ENCODE measurements around the gene LCN10. TPM values are rescaled to one million over a fixed set of nuclear protein-coding genes. Genes with fewer than 3 reads are reported as not detected.
"Not testable (repeated sequence)": the region's sequence is repeated elsewhere in the genome, so short reads cannot be mapped to it uniquely, and the experiment has no call there.

The LCN10 gene
- total RNA-seq, 4 donors from 2014 or later: 0.61 to 5.7 (median 1.7) TPM; not detected in 1

- TF ChIP-seq, protein P1, sequence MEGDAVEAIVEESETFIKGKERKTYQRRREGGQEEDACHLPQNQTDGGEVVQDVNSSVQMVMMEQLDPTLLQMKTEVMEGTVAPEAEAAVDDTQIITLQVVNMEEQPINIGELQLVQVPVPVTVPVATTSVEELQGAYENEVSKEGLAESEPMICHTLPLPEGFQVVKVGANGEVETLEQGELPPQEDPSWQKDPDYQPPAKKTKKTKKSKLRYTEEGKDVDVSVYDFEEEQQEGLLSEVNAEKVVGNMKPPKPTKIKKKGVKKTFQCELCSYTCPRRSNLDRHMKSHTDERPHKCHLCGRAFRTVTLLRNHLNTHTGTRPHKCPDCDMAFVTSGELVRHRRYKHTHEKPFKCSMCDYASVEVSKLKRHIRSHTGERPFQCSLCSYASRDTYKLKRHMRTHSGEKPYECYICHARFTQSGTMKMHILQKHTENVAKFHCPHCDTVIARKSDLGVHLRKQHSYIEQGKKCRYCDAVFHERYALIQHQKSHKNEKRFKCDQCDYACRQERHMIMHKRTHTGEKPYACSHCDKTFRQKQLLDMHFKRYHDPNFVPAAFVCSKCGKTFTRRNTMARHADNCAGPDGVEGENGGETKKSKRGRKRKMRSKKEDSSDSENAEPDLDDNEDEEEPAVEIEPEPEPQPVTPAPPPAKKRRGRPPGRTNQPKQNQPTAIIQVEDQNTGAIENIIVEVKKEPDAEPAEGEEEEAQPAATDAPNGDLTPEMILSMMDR (IDR thresholded peaks at IDR 0.05): no peak
- TF ChIP-seq POLR2A (IDR thresholded peaks at IDR 0.05): no peak
- no peak within 1 kb of the TSS for H3K4me3 ChIP-seq (ENCODE audit: low read depth, poor library complexity, severe bottlenecking)
- DNase-seq (ENCODE audit: low spot score in 2 of 2): no peak
- intact Hi-C loops (cut with DNase I; ENCODE audit: low total_unique reads): no loop called here
- WGBS, 2 donors: 2% methylated on average over 45 to 53 of the region's 119 CpGs
Measured at GRCh38 chr9:136711751-136712689, 30.7 kb downstream of the LCN10 start, which contains the start of gene DIPK1B. DIPK1B (plus strand) TSS chr9:136712572; CDS start chr9:136712666, 94 bp downstream.

GRCh38 chr9:136711219-136711648 is 31.5 kb downstream of the LCN10 start:
- DNase-seq (ENCODE audit: low spot score in 2 of 2); intact Hi-C loops (cut with DNase I; ENCODE audit: low total_unique reads); H3K4me3 ChIP-seq (ENCODE audit: low read depth, poor library complexity, severe bottlenecking): not testable (repeated sequence)
- WGBS, 2 donors: 21 to 23% methylated on average over 4 of the region's 4 CpGs

DNA sequence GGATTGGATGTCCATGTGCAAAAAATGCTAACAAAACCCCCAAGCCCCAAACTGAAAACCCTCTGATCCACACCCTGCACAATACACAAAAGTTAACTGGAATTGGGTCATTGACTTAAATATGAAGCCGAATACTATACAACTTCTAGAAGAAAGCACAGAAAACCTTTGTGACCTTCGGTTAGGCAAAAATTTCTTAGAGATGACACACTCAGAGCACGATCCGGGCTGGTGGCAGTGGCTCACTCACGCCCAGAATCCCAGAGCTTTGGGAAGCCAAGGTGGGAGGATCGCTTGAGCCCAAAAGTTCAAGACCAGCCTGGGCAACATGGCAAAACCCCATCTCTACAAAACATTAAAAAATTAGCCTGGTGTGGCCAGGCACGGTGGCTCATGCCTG is 32.2 kb downstream of the LCN10 start:
- 79 to 84% methylated on average over 7 of the region's 7 CpGs for WGBS, 2 donors
- DNase-seq (ENCODE audit: low spot score in 2 of 2): no peak
- H3K4me3 ChIP-seq (ENCODE audit: low read depth, poor library complexity, severe bottlenecking): no peak overlapping the region
- intact Hi-C loops (cut with DNase I; ENCODE audit: low total_unique reads): no loop called here
- TF ChIP-seq, protein P1 (IDR thresholded peaks at IDR 0.05): no peak
- TF ChIP-seq POLR2A (IDR thresholded peaks at IDR 0.05): no peak

DNA sequence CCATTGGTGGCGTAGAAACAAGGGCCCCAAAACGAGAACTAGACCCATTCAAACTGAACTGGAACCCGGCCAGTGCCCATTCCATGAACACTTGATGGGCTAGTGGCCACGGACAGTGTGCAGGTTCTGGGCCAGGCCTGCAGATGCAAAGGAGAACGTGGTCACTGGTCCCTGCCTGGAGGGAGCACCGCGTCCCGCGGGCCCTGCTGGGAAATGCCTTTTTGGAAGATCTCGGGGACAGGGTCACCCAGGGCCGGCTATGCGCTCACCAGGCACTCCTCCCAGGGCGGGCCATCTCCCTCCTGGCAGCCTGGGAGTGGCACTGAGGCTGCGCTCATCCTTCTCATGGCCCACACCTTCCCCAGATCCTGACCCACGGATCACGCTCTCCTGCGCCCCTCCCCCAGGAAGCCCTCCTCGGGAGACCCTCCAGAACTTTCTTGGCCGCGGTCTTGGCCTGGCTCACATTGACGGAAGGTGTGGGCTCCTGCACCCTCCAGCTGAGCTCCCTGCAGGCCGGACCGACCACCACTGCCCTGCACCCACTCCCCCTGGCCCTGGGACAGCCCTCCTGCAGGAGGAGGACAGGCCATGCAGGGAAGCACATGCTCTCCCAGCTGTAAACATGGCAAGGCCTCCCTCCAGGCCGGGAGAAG is 33.2 kb downstream of the LCN10 start:
- H3K4me3 ChIP-seq (ENCODE audit: low read depth, poor library complexity, severe bottlenecking): no peak overlapping the region
- TF ChIP-seq, protein P1 (IDR thresholded peaks at IDR 0.05): no peak
- TF ChIP-seq POLR2A (IDR thresholded peaks at IDR 0.05): no peak
- intact Hi-C loops (cut with DNase I; ENCODE audit: low total_unique reads): no loop called here
- no peak for DNase-seq (ENCODE audit: low spot score in 2 of 2)
- WGBS, 2 donors: 82% methylated on average over 24 of the region's 24 CpGs

DNA sequence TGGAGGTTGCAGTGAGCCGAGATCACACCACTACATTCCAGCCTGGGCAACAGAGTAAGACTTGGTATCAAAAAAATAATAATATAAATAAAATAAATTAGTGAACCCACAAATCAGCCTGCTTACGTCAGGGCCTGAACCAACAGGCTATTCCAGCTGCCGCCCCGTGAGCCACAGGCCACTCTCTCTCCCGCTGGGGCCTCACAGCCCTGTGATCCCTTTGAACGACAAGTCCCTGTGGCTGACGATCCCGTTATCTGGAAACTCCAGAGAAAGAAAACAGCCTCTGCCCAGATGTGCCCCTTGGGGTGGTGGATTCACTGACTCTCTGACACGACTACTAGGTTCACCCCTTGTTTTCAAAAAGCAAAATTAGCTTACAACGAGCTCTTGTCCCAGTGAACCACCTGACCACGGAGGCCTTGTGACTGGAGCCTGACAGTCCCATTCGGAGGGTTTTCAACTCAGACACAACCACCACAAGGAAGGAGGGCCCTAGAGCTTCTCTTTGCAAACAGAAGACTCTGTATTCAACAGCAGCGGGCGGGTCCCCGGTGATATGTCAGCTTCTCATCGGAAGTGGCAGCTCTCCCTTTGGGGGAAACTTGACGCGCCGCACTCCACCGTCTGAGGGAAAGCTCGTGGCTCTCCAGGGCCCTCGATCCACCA is 34.8 kb downstream of the LCN10 start:
- DNase-seq (ENCODE audit: low spot score in 2 of 2): no peak
- H3K4me3 ChIP-seq (ENCODE audit: low read depth, poor library complexity, severe bottlenecking): no peak overlapping the region
- TF ChIP-seq, protein P1 (IDR thresholded peaks at IDR 0.05): no peak
- no peak for TF ChIP-seq POLR2A (IDR thresholded peaks at IDR 0.05)
- intact Hi-C loops (cut with DNase I; ENCODE audit: low total_unique reads): no loop called here
- WGBS, 2 donors: 76 to 77% methylated on average over 22 of the region's 22 CpGs

- 90 to 93% methylated on average over 7 of the region's 7 CpGs for WGBS, 2 donors
- H3K4me3 ChIP-seq (ENCODE audit: low read depth, poor library complexity, severe bottlenecking): no peak overlapping the region
- intact Hi-C loops (cut with DNase I; ENCODE audit: low total_unique reads): no loop called here
- DNase-seq (ENCODE audit: low spot score in 2 of 2): no peak
- no peak for TF ChIP-seq POLR2A (IDR thresholded peaks at IDR 0.05)
- TF ChIP-seq, protein P1 (IDR thresholded peaks at IDR 0.05): no peak
Measured at GRCh38 chr9:136707011-136707410, 35.7 kb downstream of the LCN10 start.

All from lower leg skin (tissue), 4 donors.